Fibroblast of skin of right biceps (primary cell): ENCODE results near the gene OSBPL8.

Experiments used
- DNase-seq: peaks from one replicate; pipeline ENCODE4 v3.0.0-alpha.2; 2013

Gene OSBPL8, protein sequence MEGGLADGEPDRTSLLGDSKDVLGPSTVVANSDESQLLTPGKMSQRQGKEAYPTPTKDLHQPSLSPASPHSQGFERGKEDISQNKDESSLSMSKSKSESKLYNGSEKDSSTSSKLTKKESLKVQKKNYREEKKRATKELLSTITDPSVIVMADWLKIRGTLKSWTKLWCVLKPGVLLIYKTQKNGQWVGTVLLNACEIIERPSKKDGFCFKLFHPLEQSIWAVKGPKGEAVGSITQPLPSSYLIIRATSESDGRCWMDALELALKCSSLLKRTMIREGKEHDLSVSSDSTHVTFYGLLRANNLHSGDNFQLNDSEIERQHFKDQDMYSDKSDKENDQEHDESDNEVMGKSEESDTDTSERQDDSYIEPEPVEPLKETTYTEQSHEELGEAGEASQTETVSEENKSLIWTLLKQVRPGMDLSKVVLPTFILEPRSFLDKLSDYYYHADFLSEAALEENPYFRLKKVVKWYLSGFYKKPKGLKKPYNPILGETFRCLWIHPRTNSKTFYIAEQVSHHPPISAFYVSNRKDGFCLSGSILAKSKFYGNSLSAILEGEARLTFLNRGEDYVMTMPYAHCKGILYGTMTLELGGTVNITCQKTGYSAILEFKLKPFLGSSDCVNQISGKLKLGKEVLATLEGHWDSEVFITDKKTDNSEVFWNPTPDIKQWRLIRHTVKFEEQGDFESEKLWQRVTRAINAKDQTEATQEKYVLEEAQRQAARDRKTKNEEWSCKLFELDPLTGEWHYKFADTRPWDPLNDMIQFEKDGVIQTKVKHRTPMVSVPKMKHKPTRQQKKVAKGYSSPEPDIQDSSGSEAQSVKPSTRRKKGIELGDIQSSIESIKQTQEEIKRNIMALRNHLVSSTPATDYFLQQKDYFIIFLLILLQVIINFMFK

DNA sequence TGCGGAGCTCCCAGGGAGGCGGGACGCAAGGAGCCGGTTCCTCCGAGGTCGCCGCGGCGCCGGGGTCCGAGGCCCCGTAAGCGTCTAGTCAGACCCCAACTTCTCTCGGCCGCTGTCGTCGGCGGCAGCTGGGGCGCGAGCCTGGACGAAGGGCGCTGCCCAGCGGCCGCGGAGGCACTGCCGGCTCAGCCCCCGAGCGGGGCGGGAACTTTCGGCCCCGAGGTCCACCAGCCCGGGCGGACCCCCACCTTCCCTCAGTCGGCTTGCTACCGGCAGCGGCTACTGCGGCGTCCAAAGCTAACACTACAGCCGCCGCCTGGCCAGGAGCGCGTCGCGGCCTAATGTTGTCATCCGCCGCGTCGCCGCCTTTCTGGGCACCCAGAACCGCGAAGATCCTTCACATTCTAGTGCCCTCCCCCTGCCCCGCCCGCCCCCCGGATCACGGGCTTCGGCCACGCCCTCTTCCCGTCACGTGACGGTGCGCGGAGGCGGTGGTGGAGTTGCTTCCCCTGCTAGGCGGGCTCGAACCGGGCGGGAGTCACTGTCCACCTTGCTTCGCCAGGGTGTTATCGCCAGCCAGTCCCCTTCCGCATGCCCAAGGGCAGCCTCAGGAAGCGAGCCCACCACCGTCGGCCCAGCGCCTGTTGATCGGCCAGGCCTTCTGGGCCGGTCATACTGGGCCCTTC lies at the start of gene OSBPL8:
OSBPL8 (minus strand) TSS at position 372 of the 686 bp plus-strand sequence. CDS start 72,220 bp downstream, outside the sequence.
- DNase-seq = peak; percentile 94

DNA sequence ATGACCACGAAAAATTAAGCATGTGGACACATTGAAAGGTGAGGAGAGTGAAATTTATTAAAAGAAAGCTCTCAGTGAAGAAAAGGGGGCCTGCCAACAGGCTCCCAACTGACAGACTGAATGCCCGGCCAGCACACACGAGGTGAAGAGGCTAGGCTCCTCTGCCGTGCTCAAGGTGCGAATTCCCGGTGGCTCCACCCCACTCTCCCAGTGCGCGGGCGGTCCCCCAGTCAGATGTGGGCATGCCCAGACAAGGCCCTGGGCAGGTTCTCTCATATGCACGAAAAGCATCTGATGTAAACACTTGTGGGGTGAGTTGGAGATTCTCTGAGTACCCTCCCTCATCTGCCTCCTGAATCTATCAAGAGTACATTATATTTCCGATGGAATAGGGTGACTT lies 48.5 kb upstream of the OSBPL8 start:
- no peak for DNase-seq

DNA sequence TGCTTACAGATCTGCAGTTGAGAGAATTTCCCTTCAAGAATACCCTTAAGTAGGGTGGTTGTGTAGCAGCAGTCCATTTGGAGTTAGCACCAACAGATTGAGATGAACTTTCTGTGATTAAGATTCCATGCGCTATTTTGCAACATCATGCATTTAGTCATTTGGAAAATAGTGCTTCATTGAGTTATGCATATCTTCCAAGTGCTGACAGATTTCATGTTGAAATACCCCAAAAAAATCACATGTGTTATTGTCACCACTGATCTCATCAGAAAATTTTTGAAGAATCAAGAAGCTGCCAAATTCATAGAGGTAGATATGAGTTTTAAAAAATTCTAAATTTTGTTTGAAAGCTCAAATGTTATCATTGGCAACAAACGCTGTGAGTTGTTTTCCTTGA lies 35.5 kb upstream of the OSBPL8 start:
- peak; percentile 49 for DNase-seq

DNA sequence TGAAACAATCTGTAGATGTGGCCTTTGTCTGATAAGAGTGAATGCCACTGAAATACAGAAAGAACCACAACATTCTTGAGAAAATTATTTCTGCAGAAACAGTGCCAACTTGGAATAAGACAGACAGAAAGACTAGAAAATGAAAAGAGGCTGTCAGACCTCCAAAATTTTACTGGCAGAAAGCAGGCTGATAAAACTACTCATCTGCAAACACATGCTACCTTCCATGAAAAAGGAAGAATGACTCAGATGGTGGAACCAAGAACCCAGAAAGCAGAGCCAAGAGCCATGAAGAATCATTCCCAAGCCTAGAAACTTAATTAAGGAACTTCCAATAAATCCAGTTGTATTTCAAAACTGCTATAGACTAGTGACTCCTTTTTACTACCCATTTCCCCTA lies 31.9 kb upstream of the OSBPL8 start:
- peak; percentile 67 for DNase-seq

DNA sequence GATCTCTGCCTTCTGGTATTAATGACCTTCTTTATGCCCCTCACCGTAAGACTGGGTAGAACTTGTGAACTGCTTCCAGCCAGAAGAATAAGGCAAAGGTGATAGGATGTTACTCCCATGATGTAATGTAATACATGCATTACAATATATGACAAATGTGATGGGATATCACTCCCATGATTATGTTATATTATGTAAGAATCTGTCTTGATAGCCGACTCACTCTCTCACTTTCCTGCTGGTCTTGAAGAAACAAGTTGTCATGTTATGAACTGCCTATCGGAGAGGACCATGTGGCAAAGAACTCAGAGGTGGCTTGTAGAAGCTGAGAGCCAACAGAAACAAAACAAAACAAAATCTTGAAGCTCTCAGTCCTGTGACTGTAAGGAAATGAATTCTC lies 30.6 kb upstream of the OSBPL8 start:
- no peak for DNase-seq

DNA sequence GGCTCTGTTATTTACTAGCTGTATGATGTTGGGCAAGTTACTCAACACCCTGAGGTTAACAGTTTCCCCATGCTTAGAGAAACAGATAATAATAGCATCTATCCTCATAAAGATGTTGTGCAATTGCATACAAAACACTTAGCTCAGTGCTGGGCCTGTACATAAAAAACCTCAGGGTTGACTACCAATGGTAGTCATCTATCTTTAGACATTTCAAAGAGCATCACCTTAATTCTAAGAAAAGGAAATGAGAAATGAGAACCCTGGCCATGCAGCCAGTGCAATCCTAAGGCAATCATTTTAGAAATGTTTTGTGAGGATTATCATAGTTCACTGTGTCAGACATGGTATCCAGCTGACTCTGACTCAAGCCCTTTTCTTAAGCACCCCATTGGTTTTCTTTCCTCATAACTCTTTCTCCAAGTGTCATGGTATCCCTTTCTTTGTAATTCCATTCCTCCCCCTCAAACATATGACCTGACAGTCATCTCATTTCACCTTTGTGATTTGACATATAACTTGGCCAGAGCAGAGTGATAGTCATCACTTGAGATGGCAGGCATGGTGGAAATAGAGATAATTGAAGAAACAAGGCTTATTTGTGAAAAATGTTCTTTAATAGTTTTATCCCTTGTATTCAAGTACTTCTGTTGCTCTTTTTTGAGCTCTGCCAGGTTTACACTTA lies 29.5 kb upstream of the OSBPL8 start:
- DNase-seq = peak; percentile 67

DNA sequence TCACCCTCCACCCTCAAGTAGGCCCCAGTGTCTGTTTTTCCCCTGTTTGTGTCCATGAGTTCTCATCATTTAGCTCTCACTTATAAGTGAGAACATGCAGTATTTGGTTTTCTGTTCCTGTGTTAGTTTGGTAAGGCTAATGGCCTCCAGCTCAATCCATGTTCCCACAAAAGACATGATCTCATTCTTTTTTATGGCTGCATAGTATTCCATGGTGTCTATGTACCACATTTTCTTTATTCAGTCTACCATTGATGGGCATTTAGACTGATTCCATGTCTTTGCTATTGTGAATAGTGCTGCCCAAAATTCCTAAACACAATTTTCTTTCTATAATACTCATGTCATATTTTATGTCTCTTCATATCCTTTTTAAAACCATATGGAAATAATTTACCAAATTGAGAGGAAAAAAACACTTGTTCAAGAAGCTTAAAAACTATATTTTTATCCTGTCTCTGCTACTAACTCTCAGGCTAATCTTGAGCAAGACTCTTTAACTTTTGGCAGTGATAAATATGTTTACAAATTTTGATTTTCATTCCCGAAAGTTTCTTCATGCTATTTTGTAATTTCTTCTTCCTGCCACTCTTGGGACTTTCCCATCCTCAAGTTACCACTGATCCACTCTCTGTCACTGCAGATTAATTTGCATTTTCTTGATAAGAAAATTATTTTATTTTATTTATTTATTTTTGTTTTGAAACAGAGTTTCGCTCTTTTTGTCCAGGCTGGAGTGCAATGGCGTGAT lies 28.0 kb upstream of the OSBPL8 start:
- DNase-seq = no peak

DNA sequence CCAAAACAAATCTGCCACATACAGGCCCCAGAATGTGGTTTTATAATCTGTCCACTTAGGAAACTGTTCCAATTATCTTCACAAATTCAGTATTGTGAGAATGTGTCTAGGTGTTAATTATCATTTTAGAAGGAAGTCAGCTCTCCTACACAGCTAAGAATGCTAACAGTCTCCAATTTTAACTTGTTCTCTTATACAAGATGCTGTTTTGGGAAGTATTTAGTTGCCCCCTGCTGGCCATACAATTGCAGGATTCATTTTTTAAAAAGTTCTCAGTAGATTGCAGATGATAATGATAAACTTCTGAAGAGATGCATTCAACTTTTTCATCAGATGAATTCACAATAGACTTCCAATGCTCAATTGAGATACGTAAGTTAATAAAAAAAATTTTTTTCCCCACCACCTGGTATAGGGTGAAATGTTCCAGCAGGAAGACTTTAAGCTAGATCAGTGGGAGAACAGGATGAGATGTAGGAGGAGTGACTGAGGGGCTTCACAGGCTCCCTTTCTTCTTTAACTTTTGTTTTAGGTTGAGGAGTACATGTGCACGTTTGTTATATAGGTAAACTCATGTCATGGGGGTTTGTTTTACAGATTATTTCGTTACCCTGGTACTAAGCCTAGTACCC lies 27.3 kb upstream of the OSBPL8 start:
- peak; percentile 49 for DNase-seq

DNA sequence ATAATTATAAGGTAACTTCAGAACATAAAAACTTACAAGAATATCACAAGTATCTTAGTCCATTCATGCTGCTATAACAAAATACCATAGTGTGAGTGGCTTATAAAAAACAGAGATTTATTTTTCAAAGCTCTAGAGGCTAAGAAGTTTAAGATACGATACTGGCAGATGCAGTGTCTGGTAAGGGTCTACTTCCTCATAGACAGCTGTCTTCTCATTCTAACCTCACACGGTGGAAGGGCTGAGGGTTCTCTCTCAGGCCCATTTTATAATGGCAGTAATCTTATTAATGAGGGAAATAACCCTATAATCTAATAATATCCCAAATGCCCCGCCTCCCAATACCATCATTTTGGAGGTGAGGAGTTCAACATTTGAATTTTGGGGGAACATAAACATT lies 23.7 kb upstream of the OSBPL8 start:
- DNase-seq = no peak

DNA sequence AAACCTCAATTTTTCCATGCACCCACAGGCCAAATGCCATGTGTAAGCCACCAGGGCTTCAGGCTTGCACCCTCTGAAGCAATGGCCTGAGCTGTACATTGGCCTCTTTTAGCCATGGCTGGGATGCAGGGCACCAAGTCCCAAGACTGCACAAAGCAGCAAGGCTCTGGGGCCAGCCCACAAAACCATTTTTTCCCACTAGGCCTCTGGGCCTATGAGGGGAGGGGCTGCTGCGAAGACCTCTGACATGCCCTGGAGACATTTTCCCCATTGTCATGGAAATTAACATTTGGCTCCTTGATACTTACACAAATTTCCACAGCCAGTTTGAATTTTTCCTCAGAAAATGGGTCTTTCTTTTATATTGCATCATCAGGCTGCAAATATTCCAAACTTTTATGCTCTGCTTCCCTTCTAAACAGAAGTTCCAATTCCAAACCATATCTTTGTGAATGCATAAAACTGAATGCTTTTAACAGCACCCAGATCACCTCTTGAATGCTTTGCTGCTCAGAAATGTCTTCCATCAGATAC lies 14.3 kb upstream of the OSBPL8 start:
- DNase-seq = no peak

DNA sequence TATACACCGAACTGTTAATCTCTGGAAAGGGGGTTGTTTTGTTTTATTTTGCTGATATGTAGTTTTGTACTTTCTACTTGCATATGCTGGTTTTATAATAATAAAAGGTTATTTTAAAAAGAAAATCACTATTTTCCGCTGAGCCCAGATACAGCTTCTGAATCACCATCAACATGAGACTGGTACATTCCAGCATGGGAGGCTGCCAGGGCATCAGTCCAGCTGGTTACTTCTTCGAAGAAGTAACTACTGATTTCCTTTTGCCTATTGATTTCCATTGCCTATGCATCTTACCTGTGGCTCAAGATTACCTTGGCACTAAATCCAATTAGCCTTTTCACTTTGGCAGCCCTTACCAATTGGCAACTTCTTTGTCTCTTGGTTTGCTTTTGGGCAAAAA lies 11.7 kb upstream of the OSBPL8 start:
- no peak for DNase-seq

DNA sequence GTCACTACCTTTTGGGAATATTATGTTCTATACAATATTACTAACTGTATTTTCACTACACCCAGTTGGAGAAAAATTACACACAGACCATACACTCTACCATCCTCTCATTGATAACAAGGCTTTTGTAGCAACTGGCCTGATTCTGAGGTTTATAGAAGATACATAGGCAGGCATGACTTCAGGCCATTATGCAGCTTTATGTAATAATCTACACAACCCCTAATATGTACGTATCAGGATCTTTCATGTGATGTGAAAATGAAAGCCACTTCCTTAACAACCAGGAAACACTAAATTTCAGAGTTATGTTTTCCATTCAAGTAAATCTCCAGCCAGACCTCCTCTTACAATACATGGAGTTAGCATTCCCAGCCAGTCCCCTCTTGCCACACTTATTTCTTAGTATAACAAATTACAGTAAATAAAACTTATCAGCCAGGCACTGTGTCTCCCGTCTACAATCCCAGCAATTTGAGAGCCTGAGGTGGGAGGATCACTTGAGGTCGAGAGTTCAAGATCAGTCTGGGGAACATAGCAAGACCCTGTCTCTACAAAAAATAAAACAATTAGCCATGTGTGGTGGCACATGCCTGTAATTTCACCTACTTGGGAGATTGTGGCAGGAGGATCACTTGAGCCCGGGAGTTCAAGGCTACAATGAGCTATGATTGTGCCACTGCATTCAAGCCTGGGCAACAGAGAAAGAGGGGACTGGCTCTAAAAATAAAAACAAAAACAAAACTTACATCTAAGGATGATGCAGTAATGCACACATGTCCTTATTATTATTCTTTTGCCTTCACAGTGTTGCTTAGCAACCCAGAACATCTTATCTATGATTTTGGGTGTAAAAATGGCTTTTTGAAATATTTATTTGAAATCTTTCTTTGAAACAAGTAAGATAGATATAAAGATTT lies 10.4 kb upstream of the OSBPL8 start:
- no peak for DNase-seq

DNA sequence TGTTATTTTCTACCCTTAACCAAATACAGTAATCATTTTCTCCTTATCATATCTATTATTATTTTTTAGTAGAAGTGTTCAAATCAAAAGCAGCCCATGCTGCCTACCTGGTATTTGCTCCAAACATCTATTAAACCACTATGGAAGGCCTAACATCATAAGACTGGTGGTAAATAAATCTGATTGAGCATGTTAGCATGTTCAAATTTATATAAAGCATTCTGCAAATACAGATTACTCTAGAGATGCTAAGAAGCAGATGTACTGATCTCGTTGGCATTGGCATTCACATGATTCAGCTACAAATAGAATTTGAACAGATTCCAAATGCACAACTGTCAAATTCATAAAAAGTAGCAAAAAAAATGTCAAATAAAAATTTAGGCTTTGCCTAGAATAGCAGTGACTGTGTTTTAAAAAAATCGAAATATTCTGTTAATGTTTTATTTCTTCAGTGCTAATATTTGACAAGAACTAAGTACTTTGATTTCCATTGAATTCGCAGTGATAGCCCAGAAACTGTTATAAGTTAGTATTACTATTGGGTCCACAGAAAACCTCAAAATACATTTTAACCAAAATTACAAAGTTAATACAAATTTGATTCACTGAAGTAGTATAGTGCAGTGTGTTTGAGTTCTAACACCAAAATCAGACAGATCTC lies 9.4 kb upstream of the OSBPL8 start:
- DNase-seq = no peak

DNA sequence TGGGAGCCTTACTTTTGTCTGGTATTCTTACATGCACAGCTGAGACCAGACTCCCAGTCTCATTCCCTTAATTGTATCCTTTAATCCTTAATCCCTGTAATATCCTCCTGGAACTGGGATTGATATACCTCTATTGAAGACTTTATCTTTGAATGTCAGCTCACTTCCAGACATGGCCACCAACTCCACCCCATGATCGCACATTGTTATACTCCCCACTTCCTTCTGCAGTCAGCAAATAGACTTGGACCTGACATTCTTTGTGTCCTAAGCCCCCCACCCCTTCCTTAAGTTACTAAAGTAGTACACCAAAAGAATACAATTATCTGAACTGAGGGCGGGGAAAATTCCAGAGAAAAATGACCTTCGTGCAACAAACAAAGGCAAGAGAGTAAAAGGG lies 8.6 kb upstream of the OSBPL8 start:
- no peak for DNase-seq

DNA sequence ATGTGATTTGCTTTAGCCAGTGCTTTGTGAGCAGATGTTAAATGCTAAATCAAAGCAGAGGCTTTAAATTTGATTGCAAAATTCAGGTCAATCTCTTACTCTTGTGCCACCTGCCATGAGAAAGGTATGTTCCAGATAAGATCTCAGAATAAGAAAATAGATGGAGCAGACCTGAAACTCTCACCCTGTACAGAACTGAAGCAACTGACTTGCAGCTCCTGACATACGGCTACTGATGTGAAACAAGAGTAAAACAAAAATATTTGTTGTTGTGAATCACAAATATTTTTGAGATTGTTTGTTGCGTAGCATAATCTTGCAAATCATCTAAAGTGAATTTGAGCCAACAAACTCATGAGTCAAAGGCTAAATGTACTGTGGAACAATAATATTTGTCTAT lies 3.5 kb upstream of the OSBPL8 start:
- DNase-seq = no peak

DNA sequence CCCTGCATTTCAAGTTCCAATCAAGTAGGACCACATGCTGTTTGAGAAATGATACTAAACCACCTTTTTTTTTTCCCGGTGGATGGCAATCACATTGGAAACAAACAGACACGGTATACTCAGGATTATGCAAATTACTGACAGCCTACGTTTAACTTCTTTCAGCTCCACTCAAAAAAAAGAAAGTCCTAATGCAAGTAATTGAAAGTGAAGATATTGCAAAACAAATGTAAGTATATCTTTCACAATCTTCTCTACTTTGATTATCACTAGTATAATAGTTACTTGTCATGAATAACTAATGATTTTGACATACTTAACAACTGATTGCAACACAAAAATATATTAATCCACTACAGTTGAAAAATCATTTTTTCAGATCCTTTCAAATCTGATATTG lies 2.6 kb upstream of the OSBPL8 start:
- DNase-seq = no peak

DNA sequence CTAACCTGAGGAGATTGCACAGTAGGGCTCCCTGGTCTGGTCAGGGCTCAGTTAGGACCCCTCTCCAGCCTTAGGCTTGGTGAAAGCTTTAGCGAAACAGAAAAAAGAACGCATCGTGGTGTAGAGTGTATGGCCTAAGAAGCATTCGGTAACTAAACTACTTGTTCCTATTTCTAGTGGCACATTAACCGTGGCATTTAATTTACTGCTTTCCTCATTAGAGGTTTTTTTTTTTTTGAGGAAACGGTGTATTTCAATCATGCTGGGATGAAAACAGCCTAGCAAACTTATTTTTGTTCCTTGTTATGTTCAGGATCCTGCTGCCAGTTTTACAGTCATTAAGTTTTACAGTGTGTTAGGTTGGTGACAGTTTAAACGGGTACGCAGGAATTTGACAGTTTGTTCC lies 518 bp upstream of the OSBPL8 start:
- DNase-seq = no peak

DNA sequence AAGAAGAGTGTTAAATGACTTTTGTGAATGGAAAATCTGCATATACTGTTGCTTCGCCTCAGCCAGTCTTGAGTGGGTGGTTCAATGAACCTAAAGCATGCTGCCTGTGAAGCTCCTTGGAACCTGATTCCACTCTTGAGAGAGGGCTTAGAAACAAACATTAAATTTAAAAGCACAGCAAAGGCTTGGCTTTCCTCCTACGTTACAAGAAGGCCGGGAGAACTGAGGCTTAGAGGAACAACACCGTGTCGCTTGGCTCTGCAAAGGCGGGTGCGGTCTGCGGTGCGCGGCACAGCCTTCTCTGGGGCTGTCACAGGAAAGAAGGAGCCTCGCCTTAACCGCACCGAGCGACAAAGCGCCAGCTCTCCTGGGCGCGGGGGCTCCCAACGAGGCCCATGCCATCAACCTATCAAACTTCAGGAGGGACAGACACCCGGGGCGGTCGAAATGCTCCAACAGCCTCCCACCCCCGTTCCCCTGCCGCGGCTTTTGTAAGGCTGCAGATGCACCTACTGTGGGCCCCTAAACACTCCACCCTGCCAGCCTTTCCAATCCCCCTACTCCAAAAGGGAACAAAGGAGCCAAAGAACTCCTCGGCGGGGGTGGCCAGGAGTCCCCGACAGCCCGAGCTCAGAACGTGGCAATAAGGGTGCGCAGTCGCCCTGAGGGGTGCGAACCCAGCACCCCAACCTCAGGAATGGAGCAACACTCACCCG lies 729 bp downstream of the OSBPL8 start:
- DNase-seq = peak; percentile 34

DNA sequence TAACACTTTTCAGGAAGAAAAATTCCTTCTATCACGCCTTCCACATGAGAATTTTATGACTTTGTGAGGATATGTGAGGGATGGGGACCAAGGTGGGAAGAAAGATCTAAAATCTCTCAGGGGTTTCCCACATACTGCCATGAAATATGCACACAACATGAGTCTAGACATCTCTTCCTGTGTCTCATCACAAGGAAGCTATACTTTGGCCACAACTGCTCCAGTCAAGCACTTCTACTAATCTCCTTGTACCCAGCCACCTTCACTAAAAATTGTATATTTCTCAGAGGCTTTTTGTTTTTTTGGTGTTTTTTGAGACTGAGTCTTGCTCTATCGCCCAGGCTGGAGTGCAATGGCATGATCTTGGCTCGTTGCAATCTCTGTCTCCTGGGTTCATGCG lies 3.2 kb downstream of the OSBPL8 start:
- no peak for DNase-seq
